Measurements from ENCODE around the gene HEMK1. TPM values are rescaled to one million over a fixed set of nuclear protein-coding genes. Genes with fewer than 3 reads are reported as not detected.

Gene HEMK1, protein sequence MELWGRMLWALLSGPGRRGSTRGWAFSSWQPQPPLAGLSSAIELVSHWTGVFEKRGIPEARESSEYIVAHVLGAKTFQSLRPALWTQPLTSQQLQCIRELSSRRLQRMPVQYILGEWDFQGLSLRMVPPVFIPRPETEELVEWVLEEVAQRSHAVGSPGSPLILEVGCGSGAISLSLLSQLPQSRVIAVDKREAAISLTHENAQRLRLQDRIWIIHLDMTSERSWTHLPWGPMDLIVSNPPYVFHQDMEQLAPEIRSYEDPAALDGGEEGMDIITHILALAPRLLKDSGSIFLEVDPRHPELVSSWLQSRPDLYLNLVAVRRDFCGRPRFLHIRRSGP
- 8.6 and 10.0 TPM in 2 replicates for total RNA-seq

DNA sequence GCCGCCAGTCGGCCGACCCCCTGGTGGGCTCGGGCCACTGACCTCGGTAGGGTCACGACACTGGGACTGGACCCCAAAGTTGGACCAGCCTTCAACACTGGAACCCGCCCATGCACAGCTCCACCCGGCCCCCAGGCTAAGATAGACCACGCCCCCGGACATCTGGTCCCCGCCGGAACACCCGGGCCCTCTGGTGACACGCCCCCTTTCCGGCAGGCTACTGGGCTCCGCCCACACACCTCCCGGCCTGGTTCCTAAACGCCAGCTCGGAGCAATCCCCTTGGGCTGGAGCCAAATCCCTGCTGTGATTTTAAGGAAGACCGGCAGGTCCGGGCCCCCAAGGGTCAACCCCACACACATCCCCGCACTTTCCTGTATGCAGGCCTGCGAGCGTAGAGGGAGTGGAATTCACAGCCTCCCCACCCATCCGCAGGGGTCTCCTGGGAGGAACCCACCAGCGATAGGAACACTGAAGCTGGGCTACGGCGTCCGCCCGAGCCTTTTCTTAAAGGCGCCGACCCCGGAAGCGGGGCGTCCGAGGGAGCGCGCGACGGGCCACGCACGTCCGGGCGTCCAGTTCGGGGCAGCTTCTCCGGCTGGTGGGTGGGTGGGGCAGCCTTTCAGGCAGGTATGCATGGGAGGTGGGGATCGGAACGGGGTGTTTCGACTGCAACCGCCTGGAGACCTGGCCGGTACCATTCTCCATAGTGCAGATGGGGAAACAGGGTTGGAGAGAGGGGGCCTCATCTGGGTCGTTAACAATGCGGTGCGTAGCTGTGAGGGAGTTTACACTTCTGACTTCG is at the start of gene HEMK1:
HEMK1 (plus strand) TSS at position 576 of the 803 bp plus-strand sequence. CDS start 1,583 bp downstream, outside the sequence.
- peak within 1 kb of the TSS; percentile 99 for H3K4me3 ChIP-seq (ENCODE audit: low read depth, low read length)
- DNase-seq (ENCODE audit: low read depth), result peak; percentile 94
- TF ChIP-seq, protein P1, sequence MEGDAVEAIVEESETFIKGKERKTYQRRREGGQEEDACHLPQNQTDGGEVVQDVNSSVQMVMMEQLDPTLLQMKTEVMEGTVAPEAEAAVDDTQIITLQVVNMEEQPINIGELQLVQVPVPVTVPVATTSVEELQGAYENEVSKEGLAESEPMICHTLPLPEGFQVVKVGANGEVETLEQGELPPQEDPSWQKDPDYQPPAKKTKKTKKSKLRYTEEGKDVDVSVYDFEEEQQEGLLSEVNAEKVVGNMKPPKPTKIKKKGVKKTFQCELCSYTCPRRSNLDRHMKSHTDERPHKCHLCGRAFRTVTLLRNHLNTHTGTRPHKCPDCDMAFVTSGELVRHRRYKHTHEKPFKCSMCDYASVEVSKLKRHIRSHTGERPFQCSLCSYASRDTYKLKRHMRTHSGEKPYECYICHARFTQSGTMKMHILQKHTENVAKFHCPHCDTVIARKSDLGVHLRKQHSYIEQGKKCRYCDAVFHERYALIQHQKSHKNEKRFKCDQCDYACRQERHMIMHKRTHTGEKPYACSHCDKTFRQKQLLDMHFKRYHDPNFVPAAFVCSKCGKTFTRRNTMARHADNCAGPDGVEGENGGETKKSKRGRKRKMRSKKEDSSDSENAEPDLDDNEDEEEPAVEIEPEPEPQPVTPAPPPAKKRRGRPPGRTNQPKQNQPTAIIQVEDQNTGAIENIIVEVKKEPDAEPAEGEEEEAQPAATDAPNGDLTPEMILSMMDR (IDR thresholded peaks at IDR 0.05; ENCODE audit: insufficient read depth, low read depth, low read length), result no peak

DNA sequence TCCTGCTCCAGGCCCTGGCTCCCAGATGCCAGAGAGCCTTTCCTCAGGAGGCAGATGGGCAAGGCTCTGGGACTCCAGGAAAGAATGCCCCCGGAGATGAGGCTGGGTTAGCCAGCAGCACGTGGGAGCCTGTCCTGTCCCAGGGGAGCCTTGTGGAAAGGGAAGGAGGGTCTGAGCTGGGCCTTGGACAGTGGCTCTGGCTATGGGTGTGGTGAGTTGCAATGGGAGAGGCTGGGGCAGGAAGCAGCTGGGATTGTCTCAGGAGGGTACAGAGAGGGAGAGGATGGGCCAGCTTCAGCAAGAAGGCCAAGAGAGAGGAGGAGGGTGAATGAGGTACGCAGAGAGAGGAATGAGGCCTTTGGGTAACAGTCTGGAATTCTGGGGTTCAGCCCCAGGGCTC is 48.5 kb upstream of the HEMK1 start:
- TF ChIP-seq, protein P1 (IDR thresholded peaks at IDR 0.05; ENCODE audit: insufficient read depth, low read depth, low read length), result no peak
- DNase-seq (ENCODE audit: low read depth), result no peak
- H3K4me3 ChIP-seq (ENCODE audit: low read depth, low read length), result no peak overlapping the region

DNA sequence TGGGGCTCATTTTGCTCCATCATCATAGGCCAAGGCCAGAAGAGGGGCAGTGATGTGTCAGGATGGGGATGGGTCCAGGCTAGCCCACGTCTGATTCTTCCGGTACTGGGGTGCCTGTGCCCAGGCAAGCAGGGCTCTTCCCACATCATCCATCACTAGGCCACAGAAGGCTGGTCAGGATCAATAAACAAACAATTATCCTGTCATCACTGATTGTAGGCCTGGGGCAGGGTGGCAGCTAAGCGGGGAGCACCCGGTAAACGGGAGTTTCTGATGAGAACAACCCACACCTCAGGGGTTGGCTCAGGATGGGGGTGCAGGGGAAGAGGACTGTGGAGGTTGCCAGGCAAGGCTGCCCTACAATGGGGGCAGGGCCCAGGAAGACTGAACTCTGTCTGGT is 47.8 kb upstream of the HEMK1 start:
- H3K4me3 ChIP-seq (ENCODE audit: low read depth, low read length), result no peak overlapping the region
- DNase-seq (ENCODE audit: low read depth), result no peak
- TF ChIP-seq, protein P1 (IDR thresholded peaks at IDR 0.05; ENCODE audit: insufficient read depth, low read depth, low read length), result no peak

DNA sequence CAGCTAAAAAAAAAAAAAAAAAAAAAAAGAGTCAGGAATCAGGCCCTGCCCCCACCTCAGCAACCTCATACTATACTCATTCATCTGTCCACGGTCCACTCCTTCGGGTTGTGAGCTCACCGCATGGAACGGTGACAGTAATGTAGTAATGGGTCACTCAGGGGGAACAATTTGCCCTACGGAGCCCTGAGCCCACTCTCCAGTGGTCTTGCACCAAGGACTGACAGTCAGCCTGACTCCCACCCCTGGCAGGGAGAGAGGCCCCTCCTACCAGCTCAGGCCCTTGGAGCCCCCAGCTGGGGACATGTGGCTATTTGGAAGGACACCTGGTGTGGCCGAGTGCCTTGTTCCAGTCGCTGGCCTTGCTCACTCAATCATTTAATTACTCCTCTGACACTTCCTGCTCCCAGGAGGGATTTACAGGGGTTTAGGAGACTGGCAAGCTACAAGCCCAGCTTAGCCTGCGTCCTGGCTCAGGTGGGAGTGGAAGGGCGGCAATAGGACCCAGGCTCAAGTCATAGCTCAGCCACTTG is 46.0 kb upstream of the HEMK1 start:
- no peak for DNase-seq (ENCODE audit: low read depth)
- no peak overlapping the region for H3K4me3 ChIP-seq (ENCODE audit: low read depth, low read length)
- TF ChIP-seq, protein P1 (IDR thresholded peaks at IDR 0.05; ENCODE audit: insufficient read depth, low read depth, low read length), result no peak

DNA sequence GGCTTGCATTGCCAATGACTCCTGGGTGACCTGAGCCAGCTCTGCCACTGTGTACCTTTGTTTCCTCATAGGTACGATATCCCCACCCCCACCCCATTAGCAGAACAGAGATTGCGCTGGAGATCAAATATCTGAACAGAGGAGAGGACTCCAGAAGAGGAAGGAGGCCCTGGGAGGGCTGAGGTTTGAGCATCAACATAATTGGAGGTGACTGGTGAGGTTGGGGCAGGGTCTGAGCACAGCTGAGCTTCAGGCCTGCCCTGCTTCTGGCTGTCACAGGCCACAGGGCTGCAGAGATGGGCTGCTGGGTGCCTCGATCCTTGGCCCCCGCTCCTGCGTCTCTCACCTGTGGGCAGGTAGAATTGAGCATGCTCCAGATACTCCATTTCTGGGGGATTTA is 44.6 kb upstream of the HEMK1 start:
- no peak for DNase-seq (ENCODE audit: low read depth)
- TF ChIP-seq, protein P1 (IDR thresholded peaks at IDR 0.05; ENCODE audit: insufficient read depth, low read depth, low read length), result no peak
- H3K4me3 ChIP-seq (ENCODE audit: low read depth, low read length), result no peak overlapping the region

DNA sequence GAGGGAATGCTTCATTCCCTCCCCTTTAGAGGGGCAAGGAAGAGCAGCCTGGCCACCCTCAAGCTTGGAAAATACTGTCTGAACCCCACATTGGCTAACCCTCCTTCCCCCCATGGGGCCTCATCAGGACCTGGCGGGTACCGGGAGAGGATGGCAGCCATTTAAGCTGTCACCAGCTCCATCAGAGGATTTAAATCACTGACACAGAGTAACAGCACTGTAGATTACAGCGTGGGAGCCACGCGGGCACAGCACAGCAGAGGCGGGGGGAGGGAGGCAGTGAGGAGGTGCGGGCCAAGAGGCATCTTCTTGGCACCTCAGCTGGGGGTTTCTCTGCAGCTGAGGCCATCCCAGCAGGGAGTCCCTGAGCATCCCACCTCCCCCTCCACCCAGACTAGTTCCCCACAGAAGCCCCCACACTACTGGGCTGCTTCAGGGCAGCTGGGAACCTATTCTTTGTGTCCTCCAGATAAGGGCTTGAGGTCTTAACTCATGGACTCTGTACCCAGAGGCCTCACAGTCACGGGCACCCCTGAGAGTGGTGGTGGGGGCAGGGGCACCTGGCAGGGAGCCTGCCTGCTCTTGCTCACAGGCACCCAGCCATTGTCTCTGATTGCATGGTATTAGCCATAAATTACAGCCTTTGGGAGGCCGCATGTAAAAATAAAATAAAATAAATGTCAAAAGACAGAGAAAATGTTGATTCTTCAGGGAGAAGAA is 44.0 kb upstream of the HEMK1 start:
- TF ChIP-seq, protein P1 (IDR thresholded peaks at IDR 0.05; ENCODE audit: insufficient read depth, low read depth, low read length), result no peak
- DNase-seq (ENCODE audit: low read depth), result no peak
- H3K4me3 ChIP-seq (ENCODE audit: low read depth, low read length), result no peak overlapping the region

Measured in fibroblast of villous mesenchyme (primary cell).